ENCODE data around the gene ZC3H13.

The ZC3H13 gene

DNA sequence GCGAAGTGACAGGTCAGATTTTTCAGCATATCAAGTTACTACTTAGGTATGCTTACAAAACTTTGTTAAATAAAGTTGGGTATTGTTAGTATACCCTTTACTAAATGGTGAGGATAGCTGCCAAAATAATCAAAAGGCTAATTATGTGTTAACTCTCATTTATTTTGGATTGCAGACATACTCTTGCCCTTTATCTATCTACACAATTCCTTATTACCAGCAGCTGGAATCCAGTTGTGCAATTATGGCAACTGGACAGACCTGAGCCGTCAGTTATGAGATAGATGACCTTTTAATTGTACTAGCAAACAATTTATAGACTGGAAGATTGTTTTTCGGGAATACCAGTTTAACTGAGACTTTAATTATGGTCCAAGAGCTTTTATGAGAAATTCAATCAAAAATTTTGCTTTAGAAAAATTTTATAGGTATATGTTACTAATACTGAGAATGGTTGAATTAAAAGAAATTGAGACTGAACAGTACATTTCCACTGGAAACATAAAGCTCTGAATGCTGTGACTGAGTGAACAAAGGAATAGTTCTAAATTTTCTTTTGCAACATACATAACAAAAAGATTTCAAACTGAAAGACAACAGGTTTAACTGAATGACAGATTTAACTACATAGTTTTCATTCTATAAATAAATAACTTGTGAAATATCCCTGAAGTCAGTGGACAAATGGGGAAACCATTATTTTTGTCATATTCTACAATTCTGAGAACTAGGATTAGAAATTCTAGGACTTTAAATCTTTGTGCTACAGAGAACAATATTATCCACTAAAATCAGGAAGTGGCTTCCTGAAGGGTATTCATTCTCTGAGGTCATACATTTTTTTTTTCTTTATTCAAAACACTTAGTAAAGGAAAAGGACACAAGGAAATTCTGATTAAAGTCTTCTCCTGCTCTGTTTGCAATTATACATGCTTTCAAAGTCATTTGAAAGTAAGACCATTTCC lies 97.4 kb downstream of the ZC3H13 start:
- Histone ChIP-seq H3K9ac (ENCODE audit: low read depth, low read length, poor library complexity, severe bottlenecking) (no peak overlapping the region), H4K20me1 (ENCODE audit: insufficient read depth, low read length, poor library complexity, severe bottlenecking) (no peaks in the 10 kb centered on the region), H3K79me2 (ENCODE audit: insufficient read depth, low read length) (no peaks in the 10 kb centered on the region), H3K9me3 (ENCODE audit: insufficient read depth, low read depth, low read length) (no peaks in the 10 kb centered on the region), H2AFZ (ENCODE audit: low read length) (no peak overlapping the region), H3K36me3 (ENCODE audit: insufficient read depth, low read length) (peaks cover 50% of the 10 kb centered on the region), H3K4me3 (ENCODE audit: low read length, poor library complexity, severe bottlenecking) (no peak overlapping the region), H3K27me3 (ENCODE audit: insufficient read depth, low read length, poor library complexity, severe bottlenecking) (no peaks in the 10 kb centered on the region), H3K9me2 (replicated peaks; ENCODE audit: low read depth, low read length) (no peaks in the 10 kb centered on the region), H3K4me2 (ENCODE audit: low read depth, low read length, poor library complexity, severe bottlenecking) (no peak overlapping the region), H3K4me1 (ENCODE audit: insufficient read depth, low read length, poor library complexity, severe bottlenecking) (no peaks in the 10 kb centered on the region), H3F3A (ENCODE audit: low read depth) (no peaks in the 10 kb centered on the region)
- TF ChIP-seq CTCF (conservative IDR thresholded peaks at IDR 0.05; ENCODE audit: low read length) = no peak
- TF ChIP-seq EZH2phosphoT487 (IDR thresholded peaks at IDR 0.05; ENCODE audit: borderline replicate concordance) = no peak

DNA sequence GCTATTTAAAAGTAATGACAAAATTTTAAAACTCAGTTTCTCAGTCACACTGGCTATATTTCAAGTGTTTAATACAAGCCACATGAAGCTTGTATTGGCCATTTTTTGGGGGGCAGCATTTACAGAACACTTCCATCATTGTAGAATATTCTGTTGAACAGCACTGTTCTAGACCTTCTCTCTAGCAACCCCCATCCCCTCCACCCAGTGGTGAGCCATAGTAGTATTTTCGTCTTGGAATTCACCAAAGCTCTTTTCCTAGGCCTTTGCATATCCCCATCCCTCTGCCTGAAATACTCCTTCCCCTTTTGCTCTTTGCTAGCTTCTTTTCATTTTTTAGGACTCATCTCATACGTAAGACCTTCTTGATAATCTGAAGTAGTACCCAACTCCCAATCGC lies 99.5 kb downstream of the ZC3H13 start:
- peaks cover 37% of the 10 kb centered on the region for H3K36me3 ChIP-seq (ENCODE audit: insufficient read depth, low read length)
- H4K20me1 ChIP-seq (ENCODE audit: insufficient read depth, low read length, poor library complexity, severe bottlenecking) = no peaks in the 10 kb centered on the region
- H3K9ac ChIP-seq (ENCODE audit: low read depth, low read length, poor library complexity, severe bottlenecking) = no peak overlapping the region
- H2AFZ ChIP-seq (ENCODE audit: low read length) = no peak overlapping the region
- no peak overlapping the region for H3K4me3 ChIP-seq (ENCODE audit: low read length, poor library complexity, severe bottlenecking)
- H3K27me3 ChIP-seq (ENCODE audit: insufficient read depth, low read length, poor library complexity, severe bottlenecking) = no peaks in the 10 kb centered on the region
- no peaks in the 10 kb centered on the region for H3K9me3 ChIP-seq (ENCODE audit: insufficient read depth, low read depth, low read length)
- H3F3A ChIP-seq (ENCODE audit: low read depth) = no peaks in the 10 kb centered on the region
- H3K79me2 ChIP-seq (ENCODE audit: insufficient read depth, low read length) = no peaks in the 10 kb centered on the region
- no peaks in the 10 kb centered on the region for H3K9me2 ChIP-seq (replicated peaks; ENCODE audit: low read depth, low read length)
- H3K4me2 ChIP-seq (ENCODE audit: low read depth, low read length, poor library complexity, severe bottlenecking) = no peak overlapping the region
- TF ChIP-seq EZH2phosphoT487 (IDR thresholded peaks at IDR 0.05; ENCODE audit: borderline replicate concordance) (no peak), CTCF (conservative IDR thresholded peaks at IDR 0.05; ENCODE audit: low read length) (no peak)
- no peaks in the 10 kb centered on the region for H3K4me1 ChIP-seq (ENCODE audit: insufficient read depth, low read length, poor library complexity, severe bottlenecking)

- no peaks in the 10 kb centered on the region for H4K20me1 ChIP-seq (ENCODE audit: insufficient read depth, low read length, poor library complexity, severe bottlenecking)
- no peaks in the 10 kb centered on the region for H3K9me3 ChIP-seq (ENCODE audit: insufficient read depth, low read depth, low read length)
- no peak overlapping the region for H2AFZ ChIP-seq (ENCODE audit: low read length)
- no peaks in the 10 kb centered on the region for H3K27me3 ChIP-seq (ENCODE audit: insufficient read depth, low read length, poor library complexity, severe bottlenecking)
- H3K4me2 ChIP-seq (ENCODE audit: low read depth, low read length, poor library complexity, severe bottlenecking) = no peak overlapping the region
- H3K4me3 ChIP-seq (ENCODE audit: low read length, poor library complexity, severe bottlenecking) = no peak overlapping the region
- peaks cover 23% of the 10 kb centered on the region; the same call in 1 of the 2 replicates for H3K36me3 ChIP-seq (ENCODE audit: insufficient read depth, low read length)
- H3K9me2 ChIP-seq (replicated peaks; ENCODE audit: low read depth, low read length) = no peaks in the 10 kb centered on the region
- H3K9ac ChIP-seq (ENCODE audit: low read depth, low read length, poor library complexity, severe bottlenecking) = no peak overlapping the region
- no peaks in the 10 kb centered on the region for H3K79me2 ChIP-seq (ENCODE audit: insufficient read depth, low read length)
- H3F3A ChIP-seq (ENCODE audit: low read depth) = no peaks in the 10 kb centered on the region
- H3K4me1 ChIP-seq (ENCODE audit: insufficient read depth, low read length, poor library complexity, severe bottlenecking) = no peaks in the 10 kb centered on the region
- TF ChIP-seq CTCF (conservative IDR thresholded peaks at IDR 0.05; ENCODE audit: low read length) = no peak
- no peak for TF ChIP-seq EZH2phosphoT487 (IDR thresholded peaks at IDR 0.05; ENCODE audit: borderline replicate concordance)
Observed at GRCh38 chr13:45951724-45952123, 100.8 kb downstream of the ZC3H13 start.

All from Loucy (cell line).